ENCODE data around the gene RAB32. TPM values are rescaled to one million over a fixed set of nuclear protein-coding genes. Genes with fewer than 3 reads are reported as not detected.

RAB32 gene
- total RNA-seq, 3 donors from 2014 or later = 28.7 to 39.9 (median 30.6) TPM

DNA sequence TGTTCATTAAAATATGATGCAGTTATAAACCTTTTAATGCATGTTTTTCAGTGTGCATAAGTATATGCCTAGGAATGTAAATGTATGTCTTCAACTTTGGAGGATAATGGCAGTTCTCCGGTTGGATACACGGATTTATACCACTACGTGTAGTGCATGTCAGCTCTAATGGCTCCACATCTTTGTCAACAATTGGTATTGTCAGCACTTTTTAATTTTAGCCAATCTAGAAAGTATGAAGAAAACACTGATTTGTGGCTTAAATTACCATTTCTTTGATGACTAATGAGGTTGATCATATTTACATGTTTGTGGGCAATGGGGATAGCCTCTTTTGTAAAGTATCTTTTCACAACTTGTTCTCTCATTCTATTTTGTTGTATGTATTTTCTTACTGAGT, 10.9 kb upstream of the RAB32 start:
- intact Hi-C loops (cut with DNase I, micrococcal nuclease) = no loop called here
- no peaks in the 10 kb centered on the region for H3K4me1 ChIP-seq (ENCODE audit: low read depth)
- no peaks in the 10 kb centered on the region for H3K9me3 ChIP-seq
- no peaks in the 10 kb centered on the region for H3K36me3 ChIP-seq (ENCODE audit: low read depth)
- DNase-seq = no peak
- no peak for ATAC-seq
- no peak overlapping the region for H3K4me3 ChIP-seq
- TF ChIP-seq, protein P1, sequence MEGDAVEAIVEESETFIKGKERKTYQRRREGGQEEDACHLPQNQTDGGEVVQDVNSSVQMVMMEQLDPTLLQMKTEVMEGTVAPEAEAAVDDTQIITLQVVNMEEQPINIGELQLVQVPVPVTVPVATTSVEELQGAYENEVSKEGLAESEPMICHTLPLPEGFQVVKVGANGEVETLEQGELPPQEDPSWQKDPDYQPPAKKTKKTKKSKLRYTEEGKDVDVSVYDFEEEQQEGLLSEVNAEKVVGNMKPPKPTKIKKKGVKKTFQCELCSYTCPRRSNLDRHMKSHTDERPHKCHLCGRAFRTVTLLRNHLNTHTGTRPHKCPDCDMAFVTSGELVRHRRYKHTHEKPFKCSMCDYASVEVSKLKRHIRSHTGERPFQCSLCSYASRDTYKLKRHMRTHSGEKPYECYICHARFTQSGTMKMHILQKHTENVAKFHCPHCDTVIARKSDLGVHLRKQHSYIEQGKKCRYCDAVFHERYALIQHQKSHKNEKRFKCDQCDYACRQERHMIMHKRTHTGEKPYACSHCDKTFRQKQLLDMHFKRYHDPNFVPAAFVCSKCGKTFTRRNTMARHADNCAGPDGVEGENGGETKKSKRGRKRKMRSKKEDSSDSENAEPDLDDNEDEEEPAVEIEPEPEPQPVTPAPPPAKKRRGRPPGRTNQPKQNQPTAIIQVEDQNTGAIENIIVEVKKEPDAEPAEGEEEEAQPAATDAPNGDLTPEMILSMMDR (IDR thresholded peaks at IDR 0.05) = no peak

DNA sequence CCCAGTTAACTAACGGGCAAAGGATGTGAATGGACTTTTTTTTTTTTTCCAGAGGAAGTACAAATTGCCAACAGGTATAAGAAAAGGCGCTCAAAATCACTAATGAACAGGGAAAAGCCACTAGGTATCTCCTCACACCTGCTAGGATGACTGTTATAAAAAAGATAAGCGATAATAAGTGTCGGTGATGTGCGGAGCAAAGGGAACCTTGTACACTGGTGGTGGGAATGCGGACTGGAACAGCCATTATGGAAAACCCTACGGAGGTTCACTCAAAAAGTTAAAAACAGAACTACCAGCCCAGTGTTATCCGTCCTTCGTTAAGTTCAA, 787 bp upstream of the RAB32 start:
- Histone ChIP-seq H3K4me3 (peak overlapping the region; percentile 62), H3K36me3 (ENCODE audit: low read depth) (no peaks in the 10 kb centered on the region), H3K9me3 (no peaks in the 10 kb centered on the region), H3K4me1 (ENCODE audit: low read depth) (peaks cover 18% of the 10 kb centered on the region)
- ATAC-seq = no peak
- intact Hi-C loops (cut with DNase I, micrococcal nuclease) = loop anchor here in 1 of 2 donors (2.0 kb wide), 1 partner anchor 158 kb away; no protein-coding TSS in a partner anchor
- no peak for DNase-seq
- TF ChIP-seq, protein P1 (IDR thresholded peaks at IDR 0.05) = no peak

DNA sequence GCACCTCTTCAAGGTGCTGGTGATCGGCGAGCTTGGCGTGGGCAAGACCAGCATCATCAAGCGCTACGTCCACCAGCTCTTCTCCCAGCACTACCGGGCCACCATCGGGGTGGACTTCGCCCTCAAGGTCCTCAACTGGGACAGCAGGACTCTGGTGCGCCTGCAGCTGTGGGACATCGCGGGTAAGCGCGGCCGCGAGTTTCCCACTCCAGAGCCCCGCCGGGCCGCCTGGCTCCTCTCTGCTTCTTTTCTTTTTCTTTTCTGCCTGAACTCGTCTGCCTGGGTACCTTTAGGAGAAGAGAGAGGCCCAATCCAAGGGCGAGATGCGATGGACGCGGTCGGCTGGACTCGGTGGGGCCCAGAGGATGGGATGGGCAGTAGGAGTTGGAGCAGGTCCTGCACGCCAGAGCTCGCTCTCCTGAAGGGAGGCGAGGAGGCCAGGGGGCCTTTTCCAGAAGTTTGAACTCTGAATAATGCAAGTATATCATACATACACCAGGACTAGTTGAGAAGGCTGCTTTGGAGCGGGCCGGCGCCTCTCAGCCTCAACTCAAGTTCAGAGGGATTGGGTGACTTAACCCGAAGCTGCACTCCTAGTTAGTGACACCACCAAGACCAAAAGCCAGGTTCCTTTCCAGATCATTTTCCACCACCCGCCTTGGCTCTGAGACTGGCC, 445 bp downstream of the RAB32 start:
- Histone ChIP-seq H3K4me3 (peak overlapping the region; percentile 62), H3K9me3 (no peaks in the 10 kb centered on the region), H3K4me1 (ENCODE audit: low read depth) (peaks cover 18% of the 10 kb centered on the region), H3K36me3 (ENCODE audit: low read depth) (no peaks in the 10 kb centered on the region)
- TF ChIP-seq, protein P1 (IDR thresholded peaks at IDR 0.05) = no peak
- intact Hi-C loops (cut with DNase I, micrococcal nuclease) = loop anchor here in 1 of 2 donors (2.0 kb wide), 1 partner anchor 157 kb away; no protein-coding TSS in a partner anchor
- DNase-seq (peak; percentile 71 to 82 (median 82)), ATAC-seq (peak; percentile 65)

DNA sequence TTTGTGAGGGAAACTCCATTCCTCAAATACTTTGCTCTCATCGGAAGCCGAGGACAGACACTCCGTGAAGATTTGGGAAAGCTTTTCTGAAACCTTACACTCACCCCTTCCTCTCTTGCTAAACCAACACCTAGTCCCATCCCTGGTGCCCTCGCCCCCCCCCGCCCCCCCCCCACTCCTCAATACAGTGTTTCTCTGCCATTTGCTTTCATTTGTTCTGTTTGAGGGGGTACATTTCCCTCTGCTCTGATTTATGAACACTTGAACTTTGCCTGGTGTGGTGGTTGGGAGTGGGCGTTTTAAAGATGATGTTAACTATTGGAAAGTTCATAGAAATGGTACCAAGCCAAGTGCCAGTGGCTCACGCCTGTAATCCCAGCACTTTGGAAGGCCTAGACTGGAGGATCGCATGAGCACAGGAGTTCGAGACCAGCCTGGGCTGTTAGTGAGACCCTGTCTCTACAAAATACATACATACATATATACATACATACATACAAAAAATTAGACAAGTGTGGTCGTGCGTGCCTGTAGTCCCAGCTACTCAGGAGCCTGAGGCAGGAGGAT, 1.1 kb downstream of the RAB32 start:
- Histone ChIP-seq H3K9me3 (no peaks in the 10 kb centered on the region), H3K4me1 (ENCODE audit: low read depth) (peaks cover 18% of the 10 kb centered on the region), H3K4me3 (peak overlapping the region; percentile 62), H3K36me3 (ENCODE audit: low read depth) (no peaks in the 10 kb centered on the region)
- intact Hi-C loops (cut with DNase I, micrococcal nuclease) = no loop called here
- ATAC-seq (no peak), DNase-seq (peak in 2 of 3 donors; percentile 17 to 29)
- TF ChIP-seq, protein P1 (IDR thresholded peaks at IDR 0.05) = no peak

DNA sequence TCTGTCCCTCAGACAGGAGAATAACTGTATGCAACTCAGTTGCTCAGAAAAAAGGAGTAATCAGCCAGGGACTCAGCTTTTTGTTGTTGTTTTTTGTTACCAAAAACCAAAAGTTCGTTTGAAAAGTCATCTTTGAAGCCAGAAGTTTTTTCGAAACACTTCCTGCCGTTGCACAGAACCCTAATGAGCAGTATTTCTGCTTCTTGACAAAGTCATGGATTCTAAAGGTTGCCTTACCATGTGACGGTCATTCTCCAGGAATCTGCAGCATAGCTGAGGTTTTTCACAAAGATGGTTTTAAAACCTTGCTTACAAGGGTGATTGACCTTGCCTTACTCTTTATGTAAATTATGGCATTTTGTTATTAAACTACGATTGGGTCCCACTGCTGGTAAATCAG, 1.9 kb downstream of the RAB32 start:
- H3K4me1 ChIP-seq (ENCODE audit: low read depth) = peaks cover 18% of the 10 kb centered on the region

More for the DNA sequence above, 1.9 kb downstream of the RAB32 start:
- TF ChIP-seq, protein P1 (IDR thresholded peaks at IDR 0.05) = no peak
- no peak for ATAC-seq
- intact Hi-C loops (cut with DNase I, micrococcal nuclease) = no loop called here
- Histone ChIP-seq H3K4me3 (no peak overlapping the region), H3K36me3 (ENCODE audit: low read depth) (no peaks in the 10 kb centered on the region), H3K9me3 (no peaks in the 10 kb centered on the region)
- peak in 1 of 3 donors; percentile 23 for DNase-seq

Measured in mucosa of descending colon (tissue), 3 donors.